Epithelial cell of esophagus (primary cell): Measurements from ENCODE around the gene TFB1M.
A peak's percentile ranks its signal among the peaks of the same experiment; 100 is the strongest.

Source experiments
- DNase-seq: peaks from one replicate; pipeline ENCODE4 v3.0.0; 2010; ENCODE audit warnings: low read depth
- H3K4me3 ChIP-seq: 2 replicates; pipeline ENCODE4 v1.5.1; 2011; ENCODE audit warnings: mild to moderate bottlenecking, low read length, control low read depth
- TF ChIP-seq, protein P1 (sequence below): IDR thresholded peaks from 2 replicates; pipeline ENCODE4 v1.5.1; 2011; ENCODE audit warnings: low read depth, mild to moderate bottlenecking, low read length, control low read depth, inconsistent platforms; ENCODE audit not compliant: insufficient read depth; ENCODE audit errors: missing control alignments

Gene TFB1M

DNA sequence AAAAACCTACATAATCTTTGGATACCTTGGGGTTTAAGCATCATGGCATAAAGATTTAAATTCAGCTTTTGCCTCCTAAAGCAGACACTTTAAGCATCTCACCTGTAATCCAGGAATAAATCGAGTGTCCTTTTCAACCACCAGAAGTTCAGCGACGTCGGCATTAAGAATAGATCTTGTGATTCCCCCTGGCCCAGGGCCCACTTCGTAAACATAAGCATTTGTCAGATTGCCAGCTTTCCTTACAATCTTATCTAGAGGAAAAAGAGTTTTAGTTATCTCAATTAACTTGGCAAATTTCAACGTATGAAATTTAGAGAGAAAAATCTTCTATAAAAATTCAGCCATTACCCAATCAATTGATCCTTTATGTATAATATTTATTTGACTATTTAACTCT is 3.2 kb downstream of the TFB1M start:
- TF ChIP-seq, protein P1, sequence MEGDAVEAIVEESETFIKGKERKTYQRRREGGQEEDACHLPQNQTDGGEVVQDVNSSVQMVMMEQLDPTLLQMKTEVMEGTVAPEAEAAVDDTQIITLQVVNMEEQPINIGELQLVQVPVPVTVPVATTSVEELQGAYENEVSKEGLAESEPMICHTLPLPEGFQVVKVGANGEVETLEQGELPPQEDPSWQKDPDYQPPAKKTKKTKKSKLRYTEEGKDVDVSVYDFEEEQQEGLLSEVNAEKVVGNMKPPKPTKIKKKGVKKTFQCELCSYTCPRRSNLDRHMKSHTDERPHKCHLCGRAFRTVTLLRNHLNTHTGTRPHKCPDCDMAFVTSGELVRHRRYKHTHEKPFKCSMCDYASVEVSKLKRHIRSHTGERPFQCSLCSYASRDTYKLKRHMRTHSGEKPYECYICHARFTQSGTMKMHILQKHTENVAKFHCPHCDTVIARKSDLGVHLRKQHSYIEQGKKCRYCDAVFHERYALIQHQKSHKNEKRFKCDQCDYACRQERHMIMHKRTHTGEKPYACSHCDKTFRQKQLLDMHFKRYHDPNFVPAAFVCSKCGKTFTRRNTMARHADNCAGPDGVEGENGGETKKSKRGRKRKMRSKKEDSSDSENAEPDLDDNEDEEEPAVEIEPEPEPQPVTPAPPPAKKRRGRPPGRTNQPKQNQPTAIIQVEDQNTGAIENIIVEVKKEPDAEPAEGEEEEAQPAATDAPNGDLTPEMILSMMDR, result no peak
- DNase-seq, result peak; percentile 29
- H3K4me3 ChIP-seq, result no peak overlapping the region

DNA sequence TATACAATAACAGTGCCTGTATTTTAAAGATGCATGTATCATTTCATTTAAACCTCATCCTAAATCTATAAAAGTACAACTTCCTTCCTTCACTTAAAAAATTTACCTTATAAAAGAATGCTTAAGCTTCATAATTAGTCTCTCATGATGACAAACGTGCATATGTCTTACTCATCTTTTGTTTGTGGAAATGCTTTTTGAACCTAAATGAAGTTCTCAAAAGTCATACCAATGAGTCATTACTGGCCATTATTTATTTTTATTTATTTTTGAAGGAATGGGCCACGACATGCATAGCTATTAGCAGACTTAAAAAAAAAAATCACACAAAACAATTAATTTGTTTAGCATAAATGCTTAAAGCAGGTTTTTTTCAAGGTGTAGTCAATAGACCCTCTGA is 3.7 kb downstream of the TFB1M start:
- peak; percentile 70 for DNase-seq
- TF ChIP-seq, protein P1, result no peak
- H3K4me3 ChIP-seq, result no peak overlapping the region

DNA sequence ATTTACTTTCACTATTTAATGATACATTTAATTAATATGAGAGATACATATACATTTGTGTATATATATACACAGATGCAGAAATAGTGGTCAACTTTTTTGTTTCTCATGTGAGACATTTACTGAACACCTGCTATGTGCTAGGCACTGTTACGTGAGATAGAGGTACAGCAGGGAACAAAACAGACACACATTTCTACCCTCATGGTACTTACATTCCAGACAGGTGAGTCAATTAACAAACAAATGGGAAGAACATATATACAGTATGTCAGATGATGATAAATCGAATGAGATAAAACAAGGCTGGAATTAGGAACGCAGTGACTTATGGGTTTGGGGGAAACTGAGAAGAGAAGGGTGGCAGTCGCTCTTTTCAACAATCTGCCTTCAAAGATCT is 5.1 kb downstream of the TFB1M start:
- TF ChIP-seq, protein P1, result no peak
- DNase-seq, result peak; percentile 24
- no peak overlapping the region for H3K4me3 ChIP-seq

DNA sequence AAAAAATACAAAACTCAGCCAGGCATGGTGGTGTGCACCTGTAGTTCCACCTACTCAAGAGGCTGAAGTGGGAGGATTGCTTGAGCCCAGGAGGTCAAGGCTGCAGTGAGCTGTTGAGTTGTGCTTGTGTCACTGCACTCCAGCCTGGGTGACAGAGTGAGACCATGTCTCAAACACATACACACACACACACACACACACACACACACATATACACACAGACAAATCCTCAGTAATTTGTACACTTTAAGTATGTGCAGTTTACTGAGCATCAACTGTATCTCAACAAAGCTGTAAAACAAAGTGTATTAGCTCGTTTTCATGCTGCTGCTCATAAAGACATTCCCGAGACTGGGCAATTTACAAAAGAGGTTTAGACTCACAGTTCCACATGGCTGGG is 7.3 kb downstream of the TFB1M start:
- no peak overlapping the region for H3K4me3 ChIP-seq
- DNase-seq, result no peak
- TF ChIP-seq, protein P1, result no peak

DNA sequence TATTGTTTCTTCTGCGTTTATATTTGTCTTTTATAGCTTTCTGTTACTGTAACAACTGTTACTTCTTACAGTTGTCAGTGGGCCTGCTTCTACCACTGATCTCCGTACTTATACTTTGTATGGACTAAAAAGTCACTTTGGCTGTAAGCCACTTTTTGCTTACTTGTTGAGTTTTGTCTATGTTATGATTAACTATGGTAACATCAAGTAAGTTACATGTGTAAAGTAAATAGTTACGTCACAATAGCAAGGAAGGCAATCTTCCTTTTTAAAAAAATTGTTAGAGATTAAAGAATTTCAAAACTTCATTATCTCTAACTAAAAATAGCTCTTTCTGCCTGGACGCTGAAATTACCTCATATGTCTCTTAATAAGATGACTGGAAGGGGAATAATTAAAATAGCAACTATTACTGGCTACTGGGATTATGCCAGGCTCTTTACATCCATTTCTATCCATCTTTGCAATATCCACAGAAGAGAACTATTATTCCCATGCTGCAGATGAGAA is 10.9 kb downstream of the TFB1M start:
- DNase-seq, result peak; percentile 8
- TF ChIP-seq, protein P1, result no peak
- no peak overlapping the region for H3K4me3 ChIP-seq

DNA sequence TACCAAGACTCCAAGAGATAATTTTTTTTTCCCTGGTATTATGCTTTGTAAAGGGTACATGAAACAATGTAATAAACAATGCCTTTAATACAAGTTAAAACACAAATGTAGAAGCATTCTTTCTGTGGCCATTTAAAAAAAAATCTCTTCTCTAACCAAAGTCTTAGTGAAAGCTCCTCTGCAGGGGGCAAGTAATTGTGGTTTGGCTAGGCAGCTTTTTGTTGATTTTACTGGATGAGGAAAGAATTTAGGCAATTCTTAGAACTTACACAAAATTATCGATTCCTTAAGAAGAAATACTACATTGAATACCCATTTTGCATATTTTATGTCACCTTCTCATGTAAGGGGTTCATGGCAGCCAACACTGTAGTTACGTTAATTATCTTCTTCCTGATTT is 12.4 kb downstream of the TFB1M start:
- TF ChIP-seq, protein P1, result no peak
- H3K4me3 ChIP-seq, result no peak overlapping the region
- no peak for DNase-seq

DNA sequence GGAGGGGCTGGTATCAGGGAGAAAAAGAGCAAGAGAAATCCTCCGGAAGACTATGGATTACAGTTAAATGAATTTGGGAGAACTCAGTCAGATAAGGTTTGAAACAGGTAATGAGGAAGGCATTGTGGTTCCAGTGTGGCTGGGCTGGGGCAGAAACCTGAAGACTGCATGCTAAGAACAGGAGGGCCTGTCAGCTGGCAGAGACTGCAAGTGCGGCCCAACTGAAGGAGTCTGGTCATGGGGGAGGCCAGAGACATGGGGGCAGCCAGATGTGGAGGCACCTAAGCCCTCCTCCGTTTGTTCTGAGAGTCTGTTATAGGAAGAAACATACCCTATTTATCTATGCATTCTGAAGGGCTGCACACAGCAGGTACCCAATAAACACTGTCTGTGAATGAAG is 16.6 kb downstream of the TFB1M start:
- TF ChIP-seq, protein P1, result no peak

More for the DNA sequence above, 16.6 kb downstream of the TFB1M start:
- no peak overlapping the region for H3K4me3 ChIP-seq
- DNase-seq, result no peak
